ENCODE results near the gene RBBP6. TPM values are rescaled to one million over a fixed set of nuclear protein-coding genes. Genes with fewer than 3 reads are reported as not detected.
"Not testable (repeated sequence)": the region's sequence is repeated elsewhere in the genome, so short reads cannot be mapped to it uniquely, and the experiment has no call there.

RBBP6 gene
- total and polyA plus RNA-seq, 12 donors: 31.8 to 57.8 (median 44.1) TPM

GRCh38 chr16:24493821-24494220, 45.5 kb upstream of the RBBP6 start:
- no peak for DNase-seq
- intact Hi-C loops (cut with DNase I): no loop called here
- H3K9me3 ChIP-seq (replicated peaks in 1 of 3): no peaks in the 10 kb centered on the region
- WGBS, 4 donors: 75 to 79% (median 78%) methylated on average over 7 of the region's 7 CpGs
- H3K4me1 ChIP-seq (replicated peaks in 1 of 2): no peaks in the 10 kb centered on the region
- no peak overlapping the region for H3K27ac ChIP-seq
- TF ChIP-seq POLR2A (IDR thresholded peaks at IDR 0.05): no peak
- TF ChIP-seq CTCF (IDR thresholded peaks at IDR 0.05): no peak
- no peaks in the 10 kb centered on the region for H3K36me3 ChIP-seq (replicated peaks in 1 of 2)
- no peak overlapping the region for H3K4me3 ChIP-seq
- H3K27me3 ChIP-seq: peaks cover 5% of the 10 kb centered on the region

- WGBS, 4 donors: 69 to 74% (median 72%) methylated on average over 9 of the region's 9 CpGs
- DNase-seq; H3K27ac ChIP-seq; H3K4me3 ChIP-seq; H3K9me3 ChIP-seq (replicated peaks in 1 of 3); H3K4me1 ChIP-seq (replicated peaks in 1 of 2); intact Hi-C loops (cut with DNase I); H3K27me3 ChIP-seq; H3K36me3 ChIP-seq (replicated peaks in 1 of 2): not testable (repeated sequence)
These were observed 44.2 kb upstream of the RBBP6 start for GRCh38 chr16:24495207-24495606.

GRCh38 chr16:24497440-24497839, 41.9 kb upstream of the RBBP6 start:
- intact Hi-C loops (cut with DNase I): no loop called here
- TF ChIP-seq CTCF (IDR thresholded peaks at IDR 0.05) (no peak), POLR2A (IDR thresholded peaks at IDR 0.05) (no peak)
- Histone ChIP-seq H3K4me3 (no peak overlapping the region), H3K36me3 (replicated peaks in 1 of 2) (no peaks in the 10 kb centered on the region), H3K27ac (no peak overlapping the region), H3K27me3 (peaks cover 16% of the 10 kb centered on the region), H3K9me3 (replicated peaks in 1 of 3) (no peaks in the 10 kb centered on the region), H3K4me1 (replicated peaks in 1 of 2) (no peaks in the 10 kb centered on the region)
- DNase-seq: no peak
- WGBS, 4 donors: 29 to 46% (median 38%) methylated on average over 3 of the region's 3 CpGs

GRCh38 chr16:24499193-24499814, 40.1 kb upstream of the RBBP6 start:
- no peaks in the 10 kb centered on the region for H3K9me3 ChIP-seq (replicated peaks in 1 of 3)
- intact Hi-C loops (cut with DNase I): no loop called here
- peak in 5 of 6 experiments; percentile 29 to 41 (median 37) for TF ChIP-seq CTCF (IDR thresholded peaks at IDR 0.05)
- TF ChIP-seq POLR2A (IDR thresholded peaks at IDR 0.05): no peak
- H3K27ac ChIP-seq: no peak overlapping the region
- H3K4me3 ChIP-seq: no peak overlapping the region
- WGBS, 4 donors: 14 to 24% (median 21%) methylated on average over 12 to 15 of the region's 15 CpGs
- DNase-seq: peak in 6 of 7 donors; percentile 19 to 73 (median 39)
- H3K36me3 ChIP-seq (replicated peaks in 1 of 2): no peaks in the 10 kb centered on the region
- peaks cover 16% of the 10 kb centered on the region for H3K27me3 ChIP-seq
- no peaks in the 10 kb centered on the region for H3K4me1 ChIP-seq (replicated peaks in 1 of 2)

Data from adrenal gland (tissue), 12 donors.